Hepatocyte (in vitro differentiated cells): ENCODE results near the gene PRDM11.

Experiments used
- EZH2 ChIP-seq: fragments of 200-600 bp; sonication (generic); IDR thresholded peaks from 2 replicates; pipeline ENCODE4 v1.6.1; 2016; ENCODE audit warnings: antibody characterized with exemption, mild to moderate bottlenecking, borderline replicate concordance
- TF ChIP-seq, protein P1 (sequence below): fragments of 200-600 bp; sonication (generic); IDR thresholded peaks from 2 replicates; pipeline ENCODE4 v1.5.1; 2016; ENCODE audit warnings: antibody characterized with exemption, mild to moderate bottlenecking; ENCODE audit not compliant: poor library complexity

DNA sequence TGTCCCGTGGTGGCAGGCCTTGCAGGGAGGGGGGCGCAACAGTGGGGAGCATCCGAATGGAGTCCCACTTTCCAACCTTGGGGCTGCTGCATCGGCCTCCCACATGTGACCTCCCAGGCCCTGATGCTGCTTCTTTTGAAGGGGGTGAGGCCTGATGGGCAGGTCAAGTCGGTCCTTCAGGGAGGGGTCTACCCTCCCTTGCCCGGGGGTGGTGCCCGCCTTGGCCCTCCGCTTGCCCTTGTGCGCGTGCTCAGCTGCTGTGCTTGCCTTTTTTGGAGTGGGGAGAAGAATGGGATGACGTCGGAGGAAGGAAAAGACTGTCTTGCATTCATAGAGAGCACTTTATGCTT lies 66.9 kb downstream of the PRDM11 start:
- TF ChIP-seq, protein P1, sequence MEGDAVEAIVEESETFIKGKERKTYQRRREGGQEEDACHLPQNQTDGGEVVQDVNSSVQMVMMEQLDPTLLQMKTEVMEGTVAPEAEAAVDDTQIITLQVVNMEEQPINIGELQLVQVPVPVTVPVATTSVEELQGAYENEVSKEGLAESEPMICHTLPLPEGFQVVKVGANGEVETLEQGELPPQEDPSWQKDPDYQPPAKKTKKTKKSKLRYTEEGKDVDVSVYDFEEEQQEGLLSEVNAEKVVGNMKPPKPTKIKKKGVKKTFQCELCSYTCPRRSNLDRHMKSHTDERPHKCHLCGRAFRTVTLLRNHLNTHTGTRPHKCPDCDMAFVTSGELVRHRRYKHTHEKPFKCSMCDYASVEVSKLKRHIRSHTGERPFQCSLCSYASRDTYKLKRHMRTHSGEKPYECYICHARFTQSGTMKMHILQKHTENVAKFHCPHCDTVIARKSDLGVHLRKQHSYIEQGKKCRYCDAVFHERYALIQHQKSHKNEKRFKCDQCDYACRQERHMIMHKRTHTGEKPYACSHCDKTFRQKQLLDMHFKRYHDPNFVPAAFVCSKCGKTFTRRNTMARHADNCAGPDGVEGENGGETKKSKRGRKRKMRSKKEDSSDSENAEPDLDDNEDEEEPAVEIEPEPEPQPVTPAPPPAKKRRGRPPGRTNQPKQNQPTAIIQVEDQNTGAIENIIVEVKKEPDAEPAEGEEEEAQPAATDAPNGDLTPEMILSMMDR: peak; percentile 0
- no peak for TF ChIP-seq EZH2
